Mucosa of descending colon (tissue), 3 donors: ENCODE results near the gene ITPRIP. TPM values are rescaled to one million over a fixed set of nuclear protein-coding genes. Genes with fewer than 3 reads are reported as not detected.
A peak's percentile ranks its signal among the peaks of the same experiment; 100 is the strongest.

Experiments used
- ATAC-seq: fragments of 200-7000 bp; cut with Tn5 transposase; one replicate; pipeline ENCODE4 v1.9.1; 2020; ENCODE audit warnings: mild to moderate bottlenecking, moderate library complexity
- DNase-seq, 3 donors: peaks; one replicate each; pipeline ENCODE4 v3.0.0-alpha.2; 2020
- H3K36me3 ChIP-seq: fragments of 200-600 bp; one replicate; pipeline ENCODE4 v1.8.0; 2021; ENCODE audit warnings: low read depth, mild to moderate bottlenecking
- H3K4me1 ChIP-seq: fragments of 200-600 bp; one replicate; pipeline ENCODE4 v1.8.0; 2021; ENCODE audit warnings: low read depth, mild to moderate bottlenecking
- H3K4me3 ChIP-seq: fragments of 200-600 bp; one replicate; pipeline ENCODE4 v1.8.0; 2021; ENCODE audit warnings: mild to moderate bottlenecking
- H3K9me3 ChIP-seq: fragments of 200-600 bp; one replicate; pipeline ENCODE4 v1.8.0; 2021; ENCODE audit warnings: mild to moderate bottlenecking
- CTCF ChIP-seq: fragments of 200-600 bp; IDR thresholded peaks from one replicate; pipeline ENCODE4 v1.8.0; 2022; ENCODE audit warnings: antibody characterized with exemption, mild to moderate bottlenecking
- intact Hi-C, 2 donors: fragments of 100-400 bp; cut with DNase I in 1 of 2; cut with micrococcal nuclease in 1 of 2; formaldehyde crosslinking; loops; one replicate each; pipeline versions ENCODE4 v1.11.0 to v1.11.1; 2022; cut with DNase I, micrococcal nuclease
- total RNA-seq, 3 donors: library from RNA; stranded (reverse); fragmentation: NEBNext Ultra II Directional in 2 of 3; extraction: Animal tissue kit (Norgen Biotek cat#: 25700) in 2 of 3; gene quantifications; one replicate each; pipeline versions ENCODE4 v1.2.1 to v1.2.4, GENCODE V29; 2021 to 2023
- donor health status: DM: no; HTN: no; CAD: no; lungs with moderate emphysema.
- donor health status: DM: no; HTN: no; CAD: no.
- donor health status: DM: no; HTN: yes; CAD: no.

The ITPRIP gene
- total RNA-seq, 3 donors from 2014 or later, result 3.2 to 10.7 (median 5.7) TPM

GRCh38 chr10:104301907-104302690, 36.2 kb downstream of the ITPRIP start:
- peaks cover 6% of the 10 kb centered on the region for H3K4me1 ChIP-seq
- H3K36me3 ChIP-seq, result no peaks in the 10 kb centered on the region
- DNase-seq (no peak), ATAC-seq (no peak)
- H3K9me3 ChIP-seq, result no peaks in the 10 kb centered on the region
- no peak overlapping the region for H3K4me3 ChIP-seq
- intact Hi-C loops, result loop anchor here in 1 of 2 donors (5.0 kb wide), 1 partner anchor 45 kb away; no protein-coding TSS in a partner anchor
- no peak for TF ChIP-seq CTCF

GRCh38 chr10:104300736-104301292, 37.5 kb downstream of the ITPRIP start:
- peak; percentile 68 for ATAC-seq
- DNase-seq, result peak in 2 of 3 donors; percentile 56 to 64
- Histone ChIP-seq H3K4me1 (peaks cover 6% of the 10 kb centered on the region), H3K36me3 (no peaks in the 10 kb centered on the region), H3K9me3 (no peaks in the 10 kb centered on the region), H3K4me3 (no peak overlapping the region)
- no peak for TF ChIP-seq CTCF
- intact Hi-C loops, result loop anchor here in 1 of 2 donors (5.0 kb wide), 1 partner anchor 46 kb away; no protein-coding TSS in a partner anchor

- no peak for DNase-seq
- no peak overlapping the region for H3K4me3 ChIP-seq
- peaks cover 6% of the 10 kb centered on the region for H3K4me1 ChIP-seq
- peak; percentile 20 for ATAC-seq
- no peaks in the 10 kb centered on the region for H3K36me3 ChIP-seq
- TF ChIP-seq CTCF, result no peak
- no peaks in the 10 kb centered on the region for H3K9me3 ChIP-seq
- intact Hi-C loops, result loop anchor here in 1 of 2 donors (5.0 kb wide), 1 partner anchor 47 kb away; no protein-coding TSS in a partner anchor
These were observed 38.1 kb downstream of the ITPRIP start for GRCh38 chr10:104300002-104300735.

GRCh38 chr10:104299031-104299904, 39.0 kb downstream of the ITPRIP start:
- no peaks in the 10 kb centered on the region for H3K36me3 ChIP-seq
- no peak for TF ChIP-seq CTCF
- peaks cover 6% of the 10 kb centered on the region for H3K4me1 ChIP-seq
- ATAC-seq (no peak), DNase-seq (no peak)
- no peak overlapping the region for H3K4me3 ChIP-seq
- intact Hi-C loops, result no loop called here
- no peaks in the 10 kb centered on the region for H3K9me3 ChIP-seq
